HG03095 (cell line): ENCODE results near the gene NKTR.
A peak's percentile ranks its signal among the peaks of the same experiment; 100 is the strongest.
"Not testable (repeated sequence)": the region's sequence is repeated elsewhere in the genome, so short reads cannot be mapped to it uniquely, and the experiment has no call there.

Experiments
- ATAC-seq: cut with Tn5 transposase; IDR thresholded peaks from one replicate; pipeline ENCODE4 v1.9.1; 2021; ENCODE audit warnings: moderate library complexity; ENCODE audit not compliant: unreplicated experiment

The NKTR gene

DNA sequence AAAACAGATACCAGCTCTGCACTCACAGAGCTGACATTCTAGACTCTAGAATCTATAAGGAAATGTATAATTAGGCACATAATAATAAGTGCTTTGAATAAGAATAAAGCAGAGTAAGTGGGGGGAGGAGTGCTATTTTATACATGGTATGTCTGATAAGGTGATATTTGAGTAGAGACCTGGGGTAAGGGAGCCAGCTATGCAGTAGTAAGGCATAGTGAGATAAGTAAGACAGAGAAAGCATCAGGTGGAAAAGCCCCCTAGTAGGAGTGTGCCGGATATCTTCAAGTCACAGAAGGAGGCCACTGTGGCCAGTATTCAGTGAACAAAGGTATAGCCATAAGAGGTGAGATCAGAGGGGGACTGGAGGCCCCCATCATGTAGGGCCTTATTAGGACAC, 6.9 kb upstream of the NKTR start:
- ATAC-seq: no peak

DNA sequence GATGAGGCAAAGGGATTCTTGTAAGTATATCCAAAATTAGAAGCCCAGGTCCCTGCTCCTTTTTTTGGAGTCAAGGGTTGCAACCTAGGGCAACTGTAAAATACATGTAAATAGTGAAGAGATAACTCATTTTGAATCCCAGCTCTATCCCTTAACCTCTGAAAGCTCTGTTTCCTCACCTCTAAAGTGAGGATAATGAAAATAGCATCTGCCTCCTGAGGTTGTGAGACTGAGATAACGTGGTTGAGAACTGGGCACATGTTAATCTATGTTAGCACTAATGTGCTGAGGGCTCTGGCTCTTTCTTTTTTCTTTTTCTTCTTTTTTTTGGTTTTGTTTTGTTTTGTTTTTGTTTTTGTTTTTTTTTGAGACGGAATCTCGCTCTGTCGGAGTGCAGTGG, 4.8 kb upstream of the NKTR start:
- ATAC-seq: no peak

GRCh38 chr3:42597098-42597497, 3.4 kb upstream of the NKTR start:
- ATAC-seq: not testable (repeated sequence)

DNA sequence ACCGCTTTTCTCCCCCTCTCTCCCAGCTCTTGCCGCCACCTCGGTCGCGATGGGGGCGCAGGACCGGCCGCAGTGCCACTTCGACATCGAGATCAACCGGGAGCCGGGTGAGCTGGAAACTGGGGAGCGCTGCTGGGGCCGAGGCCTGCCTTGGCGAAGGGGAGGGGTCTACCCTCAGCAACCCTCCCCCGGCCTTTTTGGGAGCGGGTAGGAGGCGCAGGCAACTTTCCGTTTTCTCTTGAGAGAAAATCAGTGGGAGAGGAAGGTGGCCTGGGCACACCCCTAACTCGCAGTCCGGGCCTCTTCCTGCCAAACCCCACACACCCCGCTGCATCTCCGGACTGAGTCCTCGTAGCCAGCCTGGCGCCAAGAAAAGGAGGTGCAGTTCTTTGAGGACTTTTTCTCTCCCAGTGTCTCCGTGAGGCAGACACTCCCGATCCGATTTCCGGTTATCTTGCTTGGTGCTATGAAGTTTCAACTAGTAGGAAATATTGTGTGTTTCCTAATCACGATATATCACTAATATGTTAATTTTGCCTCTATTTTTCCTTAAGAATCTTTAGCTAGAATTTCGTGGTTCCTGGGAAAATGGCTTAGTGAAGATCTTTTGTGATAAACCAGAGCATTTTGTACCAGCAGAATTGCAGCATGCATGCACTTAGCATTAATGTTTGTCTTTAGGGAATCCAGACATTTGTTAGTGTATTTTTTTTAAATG, 631 bp downstream of the NKTR start:
- peak; percentile 21 for ATAC-seq

DNA sequence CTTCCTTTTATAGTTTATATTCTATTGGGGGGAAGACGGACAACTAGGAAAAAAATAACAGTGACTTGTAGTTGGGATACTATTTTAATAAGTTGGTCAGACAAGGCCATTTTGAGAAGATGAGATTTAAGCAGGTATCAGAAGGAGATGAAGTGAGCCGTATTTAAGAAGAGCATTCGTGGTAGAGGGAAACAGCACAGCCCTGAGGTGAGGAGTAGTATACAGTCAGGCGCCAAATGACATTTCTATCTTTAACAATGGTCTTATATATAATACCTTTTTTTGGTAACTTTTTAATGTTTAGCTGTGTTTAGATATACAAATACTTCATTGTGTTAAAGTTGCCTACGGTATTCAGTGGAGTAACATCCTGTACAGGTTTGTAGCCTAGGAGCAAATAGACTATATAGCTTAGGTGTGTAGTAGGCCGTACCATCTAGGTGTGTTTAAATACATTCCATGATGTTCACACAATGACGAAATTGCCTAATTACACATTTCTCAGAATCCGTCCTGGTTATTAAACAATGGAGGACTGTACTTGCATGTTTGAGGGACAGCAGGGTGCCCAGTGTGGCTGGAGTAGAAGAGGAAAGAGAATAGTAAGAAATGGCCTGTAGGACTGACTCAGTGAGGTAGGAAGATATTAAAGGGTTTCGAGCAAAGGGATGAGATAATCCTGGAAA, 1.6 kb downstream of the NKTR start:
- no peak for ATAC-seq

DNA sequence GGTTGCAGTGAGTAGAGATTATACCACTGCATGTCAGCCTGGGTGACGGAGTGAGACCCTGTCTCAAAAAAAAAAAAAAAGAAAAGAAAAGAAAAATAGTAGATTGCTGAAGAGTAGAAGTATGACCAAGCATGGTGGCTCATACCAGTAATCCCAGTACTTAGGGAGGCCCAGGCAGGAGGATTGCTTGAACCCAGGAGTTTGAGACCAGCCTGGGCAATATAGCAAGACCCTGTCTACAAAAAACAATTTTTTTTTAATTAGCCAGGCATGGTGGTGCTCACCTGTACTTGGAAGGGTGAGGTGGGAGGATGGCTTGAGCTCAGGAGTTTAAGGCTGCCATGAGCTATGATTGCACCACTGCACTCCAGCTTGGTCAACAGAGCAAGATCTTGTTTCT, 2.5 kb downstream of the NKTR start:
- ATAC-seq: no peak

DNA sequence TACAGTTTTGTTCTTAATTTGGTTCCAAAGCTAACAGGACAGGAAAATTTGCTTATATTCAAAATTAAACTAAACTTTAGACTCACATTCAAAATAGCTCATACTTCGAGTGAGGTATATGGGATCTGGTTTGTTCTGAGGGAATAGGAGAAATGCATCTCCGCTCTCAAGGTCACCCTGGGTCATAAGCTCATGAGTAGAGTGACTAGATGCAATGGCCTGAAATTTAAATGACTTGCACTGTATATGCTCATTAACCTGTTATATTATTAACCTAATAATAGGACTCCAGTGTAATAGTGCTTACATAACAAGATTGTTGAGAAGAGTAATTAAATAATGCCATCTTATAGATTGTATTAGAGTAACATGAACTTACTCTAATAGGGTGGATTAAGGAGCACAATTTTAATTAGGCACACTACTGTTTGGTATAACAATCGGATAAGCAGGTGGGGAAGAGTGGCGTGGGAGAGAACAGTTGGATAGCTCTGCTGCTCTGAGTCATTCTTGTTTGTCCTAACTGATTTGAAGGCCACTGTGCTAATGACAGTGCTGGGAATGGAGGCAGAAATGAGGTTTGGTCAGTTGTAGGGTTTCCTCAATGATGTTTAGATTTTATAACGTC, 5.2 kb downstream of the NKTR start:
- no peak for ATAC-seq

GRCh38 chr3:42608581-42608980, 8.1 kb downstream of the NKTR start:
- ATAC-seq: no peak

- no peak for ATAC-seq
Observed at GRCh38 chr3:42610976-42611375, 10.5 kb downstream of the NKTR start.

DNA sequence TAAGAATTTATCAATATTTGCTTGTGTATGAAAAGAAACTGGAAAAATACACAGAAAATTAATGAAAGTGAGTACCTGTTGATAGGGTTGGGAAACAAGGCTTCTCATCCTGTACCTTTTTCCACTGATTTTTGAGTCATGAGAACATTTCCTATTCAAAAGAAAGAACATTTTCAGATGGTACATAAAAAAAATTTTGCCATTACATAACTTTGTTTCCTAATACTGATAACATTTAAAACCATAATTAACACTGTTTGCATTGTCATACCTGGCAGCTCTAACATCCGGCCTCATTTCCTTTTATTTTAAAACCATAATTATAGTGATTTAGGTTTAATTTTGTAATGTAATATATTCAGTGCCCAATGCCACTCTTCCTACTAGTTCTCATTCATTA, 11.7 kb downstream of the NKTR start:
- no peak for ATAC-seq

DNA sequence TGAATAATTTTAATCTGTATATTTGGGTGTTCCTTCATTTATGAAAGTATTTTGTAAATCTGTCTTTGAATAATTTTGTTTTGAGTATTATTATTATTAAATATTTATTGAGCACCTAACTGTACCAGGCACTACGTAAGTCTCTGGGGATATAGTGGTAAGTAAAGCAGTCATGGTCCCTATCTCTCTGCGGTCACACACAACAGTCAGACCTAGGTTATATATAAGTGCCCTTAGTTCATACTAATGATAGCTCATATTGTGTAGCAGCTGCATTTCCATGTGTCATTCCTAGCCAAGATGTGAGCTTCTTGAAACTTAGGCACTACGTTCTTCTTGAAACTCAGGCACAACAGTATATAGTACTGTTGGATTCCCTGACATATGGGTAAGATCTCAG, 12.4 kb downstream of the NKTR start:
- no peak for ATAC-seq

GRCh38 chr3:42613462-42613861, 13.0 kb downstream of the NKTR start:
- no peak for ATAC-seq

GRCh38 chr3:42631620-42632019, 31.1 kb downstream of the NKTR start:
- ATAC-seq: no peak

GRCh38 chr3:42632146-42632545, 31.7 kb downstream of the NKTR start:
- no peak for ATAC-seq

DNA sequence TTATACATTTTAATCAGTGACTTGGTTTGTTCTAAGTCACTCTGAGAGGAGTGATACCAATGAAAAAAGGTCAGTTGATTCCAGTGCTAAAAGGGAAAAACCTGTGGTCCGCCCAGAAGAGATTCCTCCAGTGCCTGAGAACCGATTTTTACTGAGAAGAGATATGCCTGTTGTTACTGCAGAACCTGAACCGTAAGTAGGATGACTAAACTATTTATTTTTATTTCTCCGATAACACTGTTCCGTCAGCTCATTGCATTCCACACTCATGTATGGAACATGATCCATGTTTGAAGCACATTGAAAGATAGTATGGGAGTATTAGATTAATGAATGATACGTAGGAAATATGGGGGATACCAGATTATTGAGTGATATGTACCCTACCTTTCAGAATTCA, 33.1 kb downstream of the NKTR start:
- no peak for ATAC-seq

GRCh38 chr3:42635111-42635510, 34.6 kb downstream of the NKTR start:
- ATAC-seq: no peak

DNA sequence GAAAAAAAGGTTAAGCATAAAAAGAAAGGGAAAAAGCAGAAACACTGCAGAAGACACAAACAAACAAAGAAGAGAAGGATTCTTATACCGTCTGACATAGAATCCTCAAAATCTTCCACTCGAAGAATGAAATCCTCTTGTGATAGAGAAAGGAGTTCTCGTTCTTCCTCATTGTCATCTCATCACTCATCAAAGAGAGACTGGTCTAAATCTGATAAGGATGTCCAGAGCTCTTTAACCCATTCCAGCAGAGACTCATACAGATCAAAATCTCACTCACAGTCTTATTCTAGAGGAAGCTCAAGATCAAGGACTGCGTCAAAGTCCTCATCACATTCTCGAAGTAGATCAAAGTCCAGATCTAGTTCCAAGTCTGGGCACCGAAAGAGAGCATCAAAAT, 36.5 kb downstream of the NKTR start:
- ATAC-seq: no peak

DNA sequence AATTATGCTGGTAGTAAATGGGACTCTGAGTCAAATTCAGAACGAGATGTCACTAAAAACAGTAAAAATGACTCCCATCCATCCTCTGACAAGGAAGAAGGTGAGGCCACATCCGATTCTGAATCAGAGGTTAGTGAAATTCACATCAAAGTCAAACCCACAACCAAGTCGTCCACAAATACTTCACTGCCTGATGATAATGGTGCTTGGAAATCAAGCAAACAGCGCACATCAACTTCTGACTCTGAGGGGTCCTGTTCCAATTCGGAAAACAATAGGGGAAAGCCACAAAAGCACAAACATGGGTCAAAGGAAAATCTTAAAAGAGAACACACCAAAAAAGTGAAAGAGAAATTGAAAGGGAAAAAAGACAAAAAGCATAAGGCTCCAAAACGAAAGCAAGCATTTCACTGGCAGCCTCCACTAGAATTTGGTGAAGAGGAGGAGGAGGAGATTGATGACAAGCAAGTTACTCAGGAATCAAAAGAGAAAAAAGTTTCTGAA, 37.9 kb downstream of the NKTR start:
- ATAC-seq: peak; percentile 56

DNA sequence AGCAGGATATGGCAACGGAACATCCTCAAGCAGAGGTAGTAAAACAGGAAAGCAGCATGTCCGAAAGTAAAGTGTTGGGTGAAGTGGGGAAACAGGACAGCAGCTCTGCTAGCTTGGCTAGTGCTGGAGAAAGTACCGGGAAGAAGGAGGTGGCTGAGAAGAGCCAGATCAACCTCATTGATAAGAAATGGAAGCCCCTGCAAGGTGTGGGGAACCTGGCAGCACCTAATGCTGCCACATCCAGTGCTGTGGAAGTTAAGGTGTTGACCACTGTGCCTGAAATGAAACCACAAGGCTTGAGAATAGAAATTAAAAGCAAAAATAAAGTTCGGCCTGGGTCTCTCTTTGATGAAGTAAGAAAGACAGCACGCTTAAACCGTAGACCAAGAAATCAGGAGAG, 38.7 kb downstream of the NKTR start:
- ATAC-seq: no peak

DNA sequence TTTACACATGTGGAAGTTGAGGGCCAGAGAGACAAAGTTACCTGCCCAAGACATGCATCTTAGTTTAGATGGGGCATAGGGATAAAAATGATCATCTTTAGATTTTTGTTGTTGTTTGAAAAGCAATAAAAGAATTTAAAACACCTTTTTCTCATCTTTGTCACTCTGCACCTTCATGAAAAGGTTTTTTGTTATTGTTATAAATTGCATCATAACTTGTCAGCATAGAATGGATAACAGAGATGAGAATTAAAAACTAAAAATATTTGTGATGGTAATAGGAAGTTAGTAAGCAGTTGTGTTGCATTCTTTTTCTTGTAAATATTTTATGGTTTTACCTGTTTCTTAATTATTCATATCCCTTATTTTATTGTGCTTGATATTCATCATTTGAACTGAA, 39.6 kb downstream of the NKTR start:
- no peak for ATAC-seq

DNA sequence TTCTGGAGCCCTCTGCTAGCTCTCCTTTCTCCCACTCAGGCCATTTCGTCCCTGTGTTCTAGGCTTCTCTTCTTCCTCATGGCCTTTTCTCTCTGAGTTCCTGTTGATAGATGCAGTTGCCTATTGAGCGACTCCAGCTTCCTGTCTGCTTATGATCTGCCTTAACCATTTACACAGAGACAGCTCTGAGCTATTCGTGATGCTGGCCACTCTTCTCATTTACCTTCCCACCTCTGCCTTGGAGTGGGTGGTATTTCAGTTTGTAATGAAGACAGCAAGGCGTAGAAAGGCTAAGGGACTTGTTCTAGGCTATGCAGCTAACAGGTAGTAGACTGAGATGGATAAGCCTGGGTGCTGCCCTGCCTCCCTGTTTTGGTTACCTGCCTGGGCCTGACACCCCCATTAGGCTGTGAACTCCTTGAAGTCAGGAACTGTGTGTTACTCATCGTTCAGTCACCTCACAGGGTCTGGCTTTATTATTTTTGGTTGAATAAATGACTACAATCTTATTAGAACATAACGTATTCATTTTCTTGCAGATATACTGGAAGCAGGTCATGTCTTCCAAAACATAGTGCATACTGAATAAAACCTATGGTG, 40.4 kb downstream of the NKTR start:
- no peak for ATAC-seq
